Measurements from ENCODE around the gene KAZN.
"Not testable (repeated sequence)": the region's sequence is repeated elsewhere in the genome, so short reads cannot be mapped to it uniquely, and the experiment has no call there.

Gene KAZN

DNA sequence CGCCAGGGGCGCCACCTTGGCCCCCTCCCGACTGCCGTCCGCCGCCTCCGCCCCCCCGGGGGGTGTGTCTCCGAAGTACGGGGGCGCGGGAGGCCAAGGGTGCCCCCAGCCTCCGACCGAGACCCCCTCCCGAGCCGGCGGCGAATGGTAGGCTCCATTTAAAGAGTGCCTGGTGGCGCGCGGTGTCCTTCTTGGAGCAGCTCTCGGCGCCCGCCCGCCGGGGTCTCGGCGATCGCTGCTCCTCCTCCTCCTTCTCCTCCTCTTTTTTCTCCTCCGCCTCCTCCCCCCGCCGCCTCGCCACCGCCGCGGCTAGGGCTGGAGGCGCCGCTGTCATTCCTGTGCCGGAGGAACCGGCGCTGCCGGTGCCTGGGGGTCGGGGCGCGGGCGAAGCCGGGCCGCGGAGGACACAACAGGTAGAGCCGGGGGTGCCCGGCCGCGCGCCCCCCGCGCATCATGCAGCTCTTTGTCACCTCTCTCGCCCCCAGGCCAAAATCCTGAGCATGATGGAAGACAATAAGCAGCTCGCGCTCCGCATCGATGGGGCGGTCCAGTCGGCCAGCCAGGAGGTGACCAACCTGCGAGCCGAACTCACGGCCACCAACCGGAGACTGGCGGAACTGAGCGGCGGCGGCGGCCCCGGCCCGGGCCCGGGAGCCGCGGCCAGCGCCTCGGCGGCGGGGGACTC lies at the start of gene KAZN:
Gene KAZN (plus strand): TSS at position 188 of the 685 bp plus-strand sequence.
- DNase-seq: no peak

DNA sequence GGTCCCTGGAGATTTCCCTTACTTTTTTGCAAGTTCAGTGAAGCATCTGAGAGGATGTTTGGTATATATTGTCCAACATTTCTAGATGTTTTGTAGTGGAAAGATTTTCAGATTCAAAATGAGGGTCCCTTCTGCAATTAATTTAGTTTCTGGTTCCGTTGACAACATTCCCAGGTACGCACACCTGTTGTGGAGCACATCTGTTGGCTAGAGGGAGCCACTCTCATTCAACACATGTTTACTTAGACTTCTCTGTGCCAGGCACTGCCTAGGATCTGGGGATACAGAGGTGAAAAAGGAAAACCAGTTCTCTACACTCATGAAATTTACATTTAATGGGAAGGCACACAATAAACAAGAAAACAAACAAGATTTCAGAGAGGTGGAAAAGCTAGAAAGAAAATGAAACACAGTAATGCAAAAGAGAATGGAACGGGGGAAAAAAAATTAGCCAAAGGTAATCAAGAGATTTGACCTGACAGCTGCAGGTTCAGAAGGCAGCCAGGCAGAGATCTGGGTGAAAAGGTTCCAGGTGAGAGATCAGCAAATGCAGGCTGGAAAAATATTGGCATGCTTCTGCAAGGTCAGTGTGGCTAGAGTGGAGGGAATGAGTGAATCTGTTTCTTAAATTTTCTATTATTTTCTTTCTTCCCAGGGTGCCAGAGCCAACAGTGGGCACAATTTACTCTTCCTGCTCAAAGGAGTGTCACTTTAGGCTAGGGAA lies 48.4 kb upstream of the KAZN start:
- no peak for DNase-seq

DNA sequence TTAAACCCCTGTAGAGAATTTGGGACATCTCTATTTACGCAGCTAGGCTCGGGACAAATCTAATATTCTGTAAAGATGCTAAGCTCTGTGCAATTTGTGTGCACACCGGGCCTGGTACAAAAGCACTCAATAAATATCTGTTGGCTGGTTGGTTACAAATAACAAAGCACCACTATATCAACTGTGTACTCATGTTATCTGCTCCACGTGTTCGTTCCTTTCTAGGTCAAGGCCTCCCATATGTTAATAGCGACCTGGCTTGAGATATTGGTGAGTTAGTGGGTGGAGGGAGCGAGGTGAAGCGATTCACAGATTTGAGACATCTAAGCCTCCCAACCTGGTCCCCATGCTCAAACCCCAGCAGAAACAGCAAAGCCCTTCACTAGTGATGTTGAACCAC lies 47.1 kb upstream of the KAZN start:
- no peak for DNase-seq

DNA sequence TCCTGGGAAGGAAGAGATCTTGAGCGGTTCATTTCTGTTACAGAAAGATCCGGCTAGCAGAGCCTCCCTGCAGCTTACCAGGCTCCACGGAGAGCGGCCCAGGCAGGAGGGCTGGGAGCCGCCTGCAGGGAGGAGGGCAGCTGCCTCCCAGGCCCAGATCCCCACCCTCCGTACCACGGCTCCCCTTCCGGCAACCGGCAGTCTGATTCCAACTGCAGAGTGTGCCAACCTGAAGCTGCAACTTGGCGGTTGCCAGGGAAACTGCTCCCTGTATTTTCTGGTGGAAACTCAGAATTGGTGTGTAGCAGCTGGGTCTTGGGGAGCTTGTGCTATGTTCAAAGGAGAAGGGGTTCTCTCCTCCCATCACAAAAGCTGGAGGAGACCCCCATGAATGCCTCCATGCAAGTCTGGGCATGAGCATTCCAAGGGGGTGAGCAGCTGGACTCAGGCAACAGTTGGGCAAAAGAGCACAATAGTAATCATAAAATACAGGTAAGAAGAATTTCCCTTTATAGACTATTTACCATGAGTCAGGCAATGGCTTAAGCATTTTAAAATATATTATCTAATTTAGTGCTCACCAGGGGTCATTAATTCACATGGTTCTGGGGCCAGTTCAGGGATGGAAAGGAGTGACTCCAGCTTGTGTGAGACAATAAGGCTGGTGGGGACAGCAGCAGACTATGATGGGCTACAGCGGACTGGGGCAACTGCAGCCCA lies 46.1 kb upstream of the KAZN start:
- DNase-seq: no peak

DNA sequence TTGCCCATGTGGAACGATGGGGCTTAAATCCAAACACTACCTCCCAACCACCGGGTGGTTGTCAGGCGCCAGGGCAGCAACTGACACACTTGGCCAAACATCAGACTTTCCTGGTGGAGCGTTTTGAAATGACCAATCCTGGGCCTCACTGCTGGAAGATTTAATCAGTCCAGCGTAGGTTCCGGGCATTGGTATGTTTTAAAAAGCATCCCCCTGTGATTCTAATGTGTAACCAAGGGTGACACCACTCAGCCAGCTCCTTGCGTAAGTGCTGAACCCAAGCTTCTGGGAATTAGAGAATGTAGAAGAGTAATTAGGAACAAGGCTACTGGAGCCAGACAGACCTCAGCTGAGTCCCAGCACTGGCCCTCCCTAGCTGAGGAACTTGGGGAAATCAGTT lies 44.8 kb upstream of the KAZN start:
- no peak for DNase-seq

DNA sequence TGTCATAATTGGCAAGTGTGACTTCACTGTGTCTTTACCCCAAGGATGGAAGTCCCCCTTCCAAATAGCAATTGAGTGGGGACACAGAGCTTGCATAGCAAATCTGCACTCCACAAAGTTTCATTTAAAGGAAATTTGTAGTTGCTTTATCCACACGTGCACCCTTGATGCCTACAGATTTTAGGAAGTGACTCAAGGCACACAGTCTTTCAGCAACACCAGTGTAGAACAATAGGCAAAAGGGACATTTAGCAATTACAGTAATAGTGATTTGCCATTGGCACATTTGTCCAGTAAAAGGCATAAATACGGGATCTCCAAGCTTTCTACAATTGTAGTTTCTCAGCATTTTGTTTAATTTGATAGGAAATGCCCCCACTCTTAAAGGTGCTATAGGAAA lies 43.4 kb upstream of the KAZN start:
- DNase-seq: no peak

DNA sequence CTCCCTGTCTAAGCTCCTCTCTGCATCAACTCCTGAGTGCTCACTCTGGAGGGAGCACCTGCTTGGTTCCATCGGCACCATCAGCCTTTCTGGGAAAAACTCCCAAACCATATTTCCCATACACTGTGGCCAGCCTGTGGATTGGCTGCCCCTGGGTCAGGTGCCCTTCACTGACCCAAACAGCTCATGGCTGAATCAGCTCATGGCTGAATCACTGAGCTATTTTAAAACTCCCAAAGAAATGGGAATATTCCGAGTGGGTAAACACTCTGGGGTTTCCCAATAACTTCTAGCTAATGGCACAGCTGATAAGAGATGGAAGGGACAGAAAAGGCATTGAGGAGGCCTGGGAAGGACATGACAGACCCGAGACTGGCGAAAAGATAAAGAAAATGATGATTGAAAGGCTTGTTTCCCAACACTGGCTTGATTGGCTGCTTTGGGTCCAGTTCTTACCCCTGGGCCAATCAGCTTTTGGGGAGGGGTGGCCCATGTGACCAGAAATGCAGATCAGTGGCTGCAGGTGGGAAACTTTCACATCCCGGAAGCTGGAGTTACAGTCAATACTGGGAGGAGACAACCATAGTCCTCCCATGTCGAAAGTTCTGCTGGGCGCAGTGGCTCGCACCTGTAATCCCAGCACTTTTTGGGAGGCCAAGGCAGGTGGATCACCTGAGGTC lies 37.3 kb upstream of the KAZN start:
- no peak for DNase-seq

DNA sequence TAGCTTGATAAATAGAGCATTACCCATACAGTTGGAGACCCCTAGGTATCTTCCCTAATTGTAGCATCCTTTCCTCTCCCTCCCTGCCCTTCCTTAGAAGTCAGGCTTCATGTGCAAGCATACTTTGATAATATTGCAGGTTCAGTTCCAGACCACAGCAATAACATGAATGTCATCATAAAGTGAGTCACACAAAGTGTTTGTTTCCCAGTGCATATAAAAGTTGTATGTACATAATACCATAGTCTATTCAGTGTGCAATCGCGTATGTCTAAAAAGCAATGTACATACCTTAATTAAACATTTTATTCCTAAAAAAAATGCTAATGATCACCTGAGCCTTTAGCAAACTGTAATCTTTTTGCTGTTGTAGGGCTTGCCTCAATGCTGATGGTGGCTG lies 33.4 kb upstream of the KAZN start:
- no peak for DNase-seq

DNA sequence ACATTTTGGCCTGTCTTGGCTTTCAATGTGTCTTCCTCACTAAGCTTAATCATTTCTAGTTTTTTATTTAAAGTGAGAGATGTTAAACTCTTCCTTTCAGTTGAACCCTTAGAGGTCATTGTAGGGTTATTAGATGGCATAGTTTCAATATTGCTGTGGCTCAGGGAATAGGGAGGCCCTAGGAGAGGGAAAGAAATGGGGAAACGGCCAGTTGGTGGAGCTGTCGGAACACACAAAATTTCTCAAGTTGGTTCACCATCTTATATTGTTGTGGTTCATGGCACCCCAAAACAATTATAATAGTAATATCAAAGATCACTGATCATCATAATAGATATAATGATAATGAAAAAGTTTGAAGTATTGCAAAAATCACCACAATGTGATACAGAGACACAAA lies 31.4 kb upstream of the KAZN start:
- no peak for DNase-seq

DNA sequence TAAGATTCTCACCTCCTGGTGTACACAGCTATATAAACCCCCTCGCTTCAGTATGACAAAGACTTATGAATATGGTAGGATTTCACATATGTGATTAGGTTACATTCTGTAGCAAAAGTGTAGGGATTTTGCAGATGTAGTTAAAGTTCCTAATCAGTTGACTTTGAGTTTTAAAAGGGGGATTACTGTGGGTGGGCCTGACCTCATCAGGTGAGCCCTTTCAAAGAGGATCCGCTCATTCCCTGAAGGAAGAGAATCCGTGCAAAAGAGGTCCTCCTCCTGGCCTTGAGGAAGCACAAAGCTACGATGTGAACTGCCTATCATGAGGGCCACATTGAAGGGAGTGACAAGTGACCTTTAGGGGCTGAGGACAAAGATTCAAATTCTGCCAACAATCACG lies 30.6 kb upstream of the KAZN start:
- no peak for DNase-seq

DNA sequence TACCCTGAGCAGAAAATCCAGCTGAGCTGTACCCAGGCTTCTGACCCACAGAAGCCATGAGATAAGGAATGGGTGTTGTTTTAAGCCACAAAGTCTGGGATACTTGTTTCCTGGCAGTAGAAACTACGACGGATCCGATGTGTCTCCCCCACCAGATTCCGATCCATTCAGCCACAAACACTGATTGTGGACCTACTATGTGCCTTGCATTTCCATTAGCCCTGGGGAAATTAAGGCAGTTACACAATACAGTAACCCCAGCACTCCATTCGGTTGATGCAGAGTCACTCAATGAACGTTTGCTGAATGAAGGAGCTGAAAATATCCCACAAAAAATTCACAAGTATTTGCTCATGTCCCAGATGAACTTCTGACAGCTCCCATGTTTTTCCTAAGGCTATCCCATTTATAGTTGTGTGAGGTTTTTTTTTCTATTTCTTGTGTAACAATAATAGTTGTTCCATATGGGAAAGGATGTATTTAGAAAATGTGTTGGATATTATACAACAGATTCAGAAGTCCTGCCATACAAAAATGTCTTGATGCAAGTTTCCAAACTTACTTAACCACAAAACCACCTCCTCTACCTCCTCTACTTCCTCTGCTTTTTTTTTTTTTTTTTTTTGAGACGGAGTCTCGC lies 29.6 kb upstream of the KAZN start:
- no peak for DNase-seq

DNA sequence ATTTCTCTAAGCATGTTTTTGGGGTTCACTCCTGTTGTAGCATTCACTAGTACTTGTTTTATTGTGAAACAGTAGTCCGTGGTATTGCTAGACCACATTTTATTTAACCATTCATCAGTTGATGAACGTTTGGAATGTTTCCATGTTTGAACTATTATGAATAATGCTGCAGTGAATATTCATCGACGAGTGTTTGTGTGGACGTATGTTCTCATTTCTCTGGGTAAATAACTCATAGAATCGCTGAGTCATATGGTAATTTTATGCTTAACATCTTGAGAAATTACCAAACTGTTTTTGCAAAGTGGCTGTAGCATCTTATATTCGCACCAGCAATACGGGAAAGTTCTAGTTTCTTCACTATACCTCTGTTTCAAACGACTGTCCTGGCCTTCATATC lies 28.0 kb upstream of the KAZN start:
- no peak for DNase-seq

DNA sequence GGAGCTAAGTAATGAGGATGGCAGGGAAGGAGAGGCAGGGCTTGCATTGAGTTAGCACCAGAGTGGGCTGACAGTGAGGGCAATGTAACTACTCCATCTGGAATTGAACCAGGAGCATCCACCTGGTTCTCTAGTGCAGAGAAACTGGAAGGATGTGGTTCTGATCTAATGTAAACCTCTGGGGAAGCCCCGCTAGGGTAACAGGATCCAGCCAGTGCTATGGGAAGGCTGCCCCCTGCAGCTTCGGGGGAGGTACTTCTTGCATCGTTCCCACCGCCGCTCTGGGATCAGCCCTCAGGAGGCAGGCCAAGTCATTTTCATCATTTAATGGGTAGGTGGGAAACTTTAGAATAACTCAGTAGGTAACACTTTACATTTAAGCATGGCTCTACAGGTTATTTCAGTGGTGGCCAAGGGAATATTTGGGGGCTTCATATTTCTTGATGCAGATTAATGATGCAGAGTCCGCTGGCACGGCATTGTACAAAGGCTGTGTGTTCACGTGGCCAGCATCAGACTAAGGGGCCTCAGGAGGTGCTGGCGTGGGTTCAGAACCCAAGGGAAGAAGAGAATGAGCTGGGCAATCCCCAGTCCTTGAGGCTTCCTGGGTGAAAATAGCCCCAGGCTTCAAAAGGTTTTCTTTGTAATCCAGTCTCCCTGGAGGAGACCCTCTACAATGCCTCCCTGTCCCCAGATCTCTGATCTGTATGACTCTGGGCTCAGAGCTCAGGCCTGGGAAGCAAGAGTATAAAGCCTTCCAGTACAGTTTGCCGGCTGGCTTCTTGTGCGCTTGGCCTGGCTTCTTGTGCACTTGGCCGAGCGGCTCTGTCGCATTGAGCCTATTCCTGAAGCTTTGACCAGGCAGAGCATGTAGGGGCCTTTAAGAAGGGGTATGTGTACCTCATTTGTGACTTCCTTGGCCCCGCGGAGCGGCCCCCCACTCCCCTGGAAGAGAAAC lies 26.4 kb upstream of the KAZN start:
- DNase-seq: no peak

DNA sequence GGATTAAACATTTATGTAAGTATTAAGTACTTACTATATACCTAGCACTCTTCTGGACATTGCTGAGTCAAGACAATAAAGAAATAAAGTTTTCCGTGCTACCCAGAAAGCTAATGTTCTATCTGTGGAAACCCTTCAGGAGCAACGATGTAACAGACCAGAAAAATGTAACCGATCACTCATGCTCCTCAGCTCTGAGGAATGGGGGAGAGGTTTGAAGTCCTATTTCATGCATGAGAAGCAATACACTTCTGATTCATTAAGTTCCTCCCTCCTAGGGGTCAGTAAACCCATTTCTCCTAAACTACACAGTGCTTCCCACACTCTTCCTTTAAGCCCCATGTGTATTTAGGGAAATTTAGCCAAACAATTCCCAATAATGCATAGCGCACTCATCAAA lies 25.6 kb upstream of the KAZN start:
- DNase-seq: no peak

DNA sequence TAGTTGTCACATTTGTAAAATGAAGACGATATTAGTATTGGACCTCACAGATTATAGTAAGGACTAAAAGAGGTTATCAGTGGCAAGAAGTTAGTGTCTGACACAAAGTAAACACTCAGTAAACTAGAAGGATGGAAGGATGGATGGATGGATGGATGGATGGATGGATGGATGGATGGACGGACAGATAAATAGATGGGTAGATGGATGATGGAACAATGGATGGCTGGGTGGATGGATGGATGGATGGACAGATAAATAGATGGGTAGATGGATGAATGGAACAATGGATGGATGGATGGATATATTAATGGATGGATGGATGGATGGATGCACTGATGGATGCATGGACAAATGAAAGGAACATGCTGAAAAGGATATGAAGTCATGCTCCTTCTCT lies 22.3 kb upstream of the KAZN start:
- DNase-seq: no peak

DNA sequence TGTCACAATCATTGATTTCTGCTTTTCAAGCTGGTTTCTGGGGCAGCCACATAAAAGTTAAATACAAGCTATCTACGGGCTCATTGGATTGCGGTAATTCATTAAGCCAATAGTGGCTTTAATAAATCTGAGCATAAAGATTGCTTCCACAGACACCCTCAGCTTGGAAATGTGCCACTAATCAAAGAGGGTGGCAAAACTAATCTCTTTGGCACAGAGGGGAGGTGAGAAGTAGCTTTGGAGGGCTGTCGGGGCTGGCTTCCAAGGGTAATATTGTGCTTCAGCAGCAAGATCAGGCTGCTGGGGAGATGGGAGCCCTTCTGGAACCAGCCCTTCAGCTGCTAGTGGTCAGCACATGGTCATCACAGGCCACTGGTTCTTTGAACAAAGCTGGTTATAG lies 21.2 kb upstream of the KAZN start:
- DNase-seq: no peak

DNA sequence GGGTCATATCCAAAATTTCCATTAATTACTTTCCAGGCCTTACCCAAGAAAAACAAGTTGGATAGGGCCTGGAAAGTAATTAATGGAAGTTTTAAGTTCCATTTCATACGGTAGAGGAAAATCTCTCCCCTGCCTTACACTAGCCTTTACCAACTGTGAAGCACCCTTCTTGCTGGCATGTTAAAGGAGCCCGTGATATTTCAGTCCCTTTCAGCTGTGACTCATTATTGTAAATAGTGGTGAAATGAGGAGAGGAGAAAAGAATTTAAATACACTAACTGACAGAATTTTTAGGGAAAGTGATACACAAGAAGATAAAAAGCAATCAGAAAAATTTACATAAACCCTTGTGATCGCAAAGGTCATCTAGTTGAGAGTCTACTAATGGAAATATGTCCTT lies 20.3 kb upstream of the KAZN start:
- DNase-seq: no peak

DNA sequence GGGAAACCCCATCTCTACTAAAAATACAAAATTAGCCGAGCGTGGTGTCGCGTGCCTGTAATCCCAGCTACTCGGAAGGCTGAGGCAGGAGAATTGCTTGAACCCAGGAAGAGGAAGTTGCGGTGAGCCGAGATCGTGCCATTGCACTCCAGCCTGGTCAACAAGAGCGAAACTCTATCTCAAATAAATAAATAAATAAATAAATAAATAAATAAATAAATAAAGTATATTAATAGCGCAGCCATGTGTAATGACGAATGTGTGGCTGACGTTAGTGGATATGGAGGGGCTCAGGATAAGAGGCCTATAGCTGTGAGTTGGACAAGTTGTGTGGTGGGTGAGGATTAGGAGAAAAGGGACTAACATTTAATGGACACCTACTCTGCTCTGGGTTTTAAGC lies 18.2 kb upstream of the KAZN start:
- DNase-seq: not testable (repeated sequence)

DNA sequence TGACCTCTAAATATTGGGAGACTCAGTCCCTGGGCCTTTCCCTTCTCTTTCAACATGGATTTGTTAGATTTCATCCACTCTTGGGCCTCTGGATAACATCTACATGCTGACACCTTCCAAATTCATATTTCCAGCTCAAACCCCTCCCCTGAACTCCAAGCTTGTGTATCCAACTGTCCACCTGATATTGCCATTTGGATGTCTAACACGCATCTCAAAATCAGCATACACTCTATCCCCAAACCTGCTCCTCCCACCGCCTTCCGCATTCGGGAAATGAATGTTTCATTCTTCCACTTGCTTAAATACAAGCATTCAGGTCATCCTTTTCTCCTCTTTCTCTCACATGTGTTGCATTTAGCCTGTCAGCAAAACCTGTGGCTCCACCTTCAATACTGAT lies 17.5 kb upstream of the KAZN start:
- DNase-seq: no peak

DNA sequence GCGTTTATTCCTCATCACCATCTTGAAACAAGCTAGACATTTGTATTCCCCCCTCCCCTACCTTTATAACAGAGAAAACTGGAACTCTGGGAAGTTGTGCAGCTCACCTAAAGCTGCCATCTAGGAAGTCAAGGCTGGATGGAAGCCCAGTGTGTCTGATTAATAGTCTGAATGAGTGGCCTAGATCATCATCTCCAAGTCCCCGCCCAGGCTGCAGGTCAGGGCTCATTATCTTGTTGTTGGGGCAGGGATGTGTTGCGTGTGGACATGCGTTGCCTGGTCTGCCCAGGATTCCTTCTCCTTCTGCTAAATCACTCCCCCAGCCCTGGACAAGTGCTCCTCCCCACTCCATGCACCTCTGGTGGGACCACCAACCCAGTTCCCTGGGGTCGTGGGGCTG lies 14.7 kb upstream of the KAZN start:
- DNase-seq: no peak

DNA sequence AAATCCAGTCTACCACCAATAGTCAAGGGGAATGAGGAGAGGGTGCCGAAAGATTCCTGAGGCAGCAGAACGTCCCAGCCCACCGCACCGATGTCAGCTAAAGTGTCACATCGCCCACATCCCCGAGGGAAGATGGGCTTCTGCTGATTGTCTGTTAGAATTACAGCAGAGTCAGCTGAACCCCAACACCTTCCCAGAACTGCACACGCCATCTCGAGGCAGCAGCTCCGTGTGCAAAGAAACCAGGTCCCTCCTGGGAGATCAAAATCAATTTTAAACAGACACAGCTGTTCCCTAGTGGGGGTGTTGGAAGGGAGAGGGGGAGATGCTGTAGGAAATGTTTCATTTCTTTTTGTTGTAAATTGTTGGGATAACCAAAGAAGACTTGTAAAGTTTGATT lies 12.8 kb upstream of the KAZN start:
- DNase-seq: no peak
